MM.1S (cell line): ENCODE measurements around the gene KCNC1.

Experiments used
- DNase-seq: peaks from one replicate; pipeline ENCODE4 v3.0.0-alpha.2; 2015
- H2AFZ ChIP-seq: fragments of 300-600 bp; sonication (generic); 2 replicates; pipeline ENCODE4 v1.6.0; 2016; ENCODE audit warnings: antibody characterized with exemption, low read length
- H3F3A ChIP-seq: fragments of 300-600 bp; sonication (generic); 2 replicates; pipeline ENCODE4 v1.6.1; 2016; ENCODE audit warnings: mild to moderate bottlenecking, antibody characterized with exemption, low read length, moderate library complexity, mixed read lengths; ENCODE audit not compliant: insufficient read depth
- H3K27ac ChIP-seq: fragments of 300-600 bp; sonication (generic); 2 replicates; pipeline ENCODE4 v1.5.1; 2016; ENCODE audit warnings: mild to moderate bottlenecking, low read length
- H3K27me3 ChIP-seq: fragments of 300-600 bp; sonication (generic); replicated peaks from 2 replicates; pipeline ENCODE4 v1.6.0; 2016; ENCODE audit warnings: low read length; ENCODE audit not compliant: insufficient read depth
- H3K36me3 ChIP-seq: fragments of 300-600 bp; sonication (generic); replicated peaks from 2 replicates; pipeline ENCODE4 v1.6.1; 2016; ENCODE audit warnings: mild to moderate bottlenecking, low read length, mixed read lengths; ENCODE audit not compliant: insufficient read depth
- H3K4me1 ChIP-seq: fragments of 300-600 bp; sonication (generic); 2 replicates; pipeline ENCODE4 v1.6.1; 2016; ENCODE audit warnings: low read length, mixed read lengths
- H3K4me2 ChIP-seq: fragments of 300-600 bp; sonication (generic); 2 replicates; pipeline ENCODE4 v1.6.0; 2016; ENCODE audit warnings: low read depth, low read length
- H3K4me3 ChIP-seq: fragments of 300-600 bp; sonication (generic); 2 replicates; pipeline ENCODE4 v1.5.1; 2016; ENCODE audit warnings: low read length, mixed read lengths
- H3K79me2 ChIP-seq: fragments of 300-600 bp; sonication (generic); 2 replicates; pipeline ENCODE4 v1.6.1; 2016; ENCODE audit warnings: mixed run types, low read length, mixed read lengths
- H3K9ac ChIP-seq: fragments of 300-600 bp; sonication (generic); 2 replicates; pipeline ENCODE4 v1.6.1; 2016; ENCODE audit warnings: low read length, mixed read lengths
- H3K9me2 ChIP-seq: fragments of 300-600 bp; sonication (generic); replicated peaks from 2 replicates; pipeline ENCODE4 v1.6.1; 2016; ENCODE audit warnings: mild to moderate bottlenecking, low read length, mixed read lengths; ENCODE audit not compliant: insufficient read depth
- H3K9me3 ChIP-seq: fragments of 300-600 bp; sonication (generic); replicated peaks from 2 replicates; pipeline ENCODE4 v1.6.1; 2016; ENCODE audit warnings: mild to moderate bottlenecking, low read length, mixed read lengths; ENCODE audit not compliant: insufficient read depth
- H4K20me1 ChIP-seq: fragments of 300-600 bp; sonication (generic); 2 replicates; pipeline ENCODE4 v1.6.1; 2016; ENCODE audit warnings: mild to moderate bottlenecking, low read length, moderate library complexity, mixed read lengths; ENCODE audit not compliant: insufficient read depth
- CTCF ChIP-seq: fragments of 300-600 bp; sonication (generic); IDR thresholded peaks from 2 replicates; pipeline ENCODE4 v1.5.1; 2016; ENCODE audit warnings: antibody characterized with exemption, low read length, mixed read lengths
- EZH2 ChIP-seq: fragments of 300-600 bp; sonication (generic); optimal IDR thresholded peaks from 2 replicates; pipeline ENCODE3; 2017; ENCODE audit warnings: low read depth, mild to moderate bottlenecking, antibody characterized with exemption, low read length, mixed read lengths
- EZH2phosphoT487 ChIP-seq: fragments of 300-600 bp; sonication (generic); IDR thresholded peaks from 2 replicates; pipeline ENCODE4 v1.6.1; 2018; ENCODE audit warnings: antibody characterized with exemption, low read length

Gene KCNC1

GRCh38 chr11:17801166-17801565 lies 66.6 kb downstream of the KCNC1 start:
- no peak for TF ChIP-seq CTCF
- H3K4me2 ChIP-seq, result no peak overlapping the region

GRCh38 chr11:17802491-17802890 lies 67.9 kb downstream of the KCNC1 start:
- Histone ChIP-seq H3K36me3 (no peaks in the 10 kb centered on the region), H3K9me3 (no peaks in the 10 kb centered on the region), H3K79me2 (no peaks in the 10 kb centered on the region), H2AFZ (no peak overlapping the region), H3K4me2 (no peak overlapping the region), H3K9me2 (no peaks in the 10 kb centered on the region), H3K4me1 (no peaks in the 10 kb centered on the region), H4K20me1 (no peaks in the 10 kb centered on the region), H3K27ac (no peak overlapping the region), H3K9ac (no peak overlapping the region), H3K4me3 (no peak overlapping the region), H3F3A (no peaks in the 10 kb centered on the region), H3K27me3 (no peaks in the 10 kb centered on the region)
- TF ChIP-seq CTCF (no peak), EZH2phosphoT487 (no peak), EZH2 (no peak)
- DNase-seq, result no peak

More at GRCh38 chr11:17801166-17801565, 66.6 kb downstream of the KCNC1 start:
- Histone ChIP-seq H3K4me3 (no peak overlapping the region), H2AFZ (no peak overlapping the region), H3K36me3 (no peaks in the 10 kb centered on the region), H3K79me2 (no peaks in the 10 kb centered on the region), H3K27me3 (no peaks in the 10 kb centered on the region), H3K4me1 (no peaks in the 10 kb centered on the region), H3F3A (no peaks in the 10 kb centered on the region), H3K27ac (no peak overlapping the region), H3K9ac (no peak overlapping the region), H3K9me3 (no peaks in the 10 kb centered on the region), H4K20me1 (no peaks in the 10 kb centered on the region), H3K9me2 (no peaks in the 10 kb centered on the region)
- DNase-seq, result no peak

DNA sequence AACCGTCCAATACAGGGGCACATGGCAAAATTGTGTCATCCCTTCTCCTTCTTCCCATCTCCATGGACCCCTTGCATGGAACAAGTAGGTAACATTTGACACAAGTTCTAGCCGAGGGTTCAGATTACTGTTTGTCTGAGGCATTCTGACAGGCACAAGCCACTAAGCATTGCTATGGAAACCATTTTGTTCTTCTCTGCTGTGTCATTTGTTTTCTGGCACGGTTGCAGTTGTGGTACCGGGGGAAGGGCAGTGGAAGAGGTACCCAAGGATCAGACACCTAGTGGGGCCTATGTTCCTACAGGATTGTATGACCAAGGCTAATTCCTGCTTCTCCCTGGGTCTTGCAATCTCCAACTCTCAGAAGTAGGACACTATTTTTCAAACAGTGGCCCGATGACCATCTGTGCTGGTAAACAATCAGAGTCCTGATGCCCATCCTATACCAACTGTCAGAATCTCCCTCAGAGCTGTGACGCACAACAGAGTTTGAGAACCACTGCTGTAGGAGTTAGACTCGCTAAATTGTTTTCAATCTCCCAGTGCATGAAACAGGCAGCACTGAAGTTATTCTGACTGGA lies 69.3 kb downstream of the KCNC1 start:
- Histone ChIP-seq H3K27ac (no peak overlapping the region), H3K4me3 (no peak overlapping the region), H3K36me3 (no peaks in the 10 kb centered on the region), H3K79me2 (no peaks in the 10 kb centered on the region), H2AFZ (no peak overlapping the region), H3K9me2 (no peaks in the 10 kb centered on the region), H4K20me1 (no peaks in the 10 kb centered on the region), H3F3A (no peaks in the 10 kb centered on the region), H3K9ac (no peak overlapping the region), H3K4me2 (no peak overlapping the region), H3K4me1 (no peaks in the 10 kb centered on the region), H3K9me3 (no peaks in the 10 kb centered on the region), H3K27me3 (no peaks in the 10 kb centered on the region)
- no peak for DNase-seq
- no peak for TF ChIP-seq EZH2phosphoT487
- TF ChIP-seq CTCF, result no peak
- TF ChIP-seq EZH2, result no peak
